ENCODE results near the gene PPP1R26.
"Not testable (repeated sequence)": the region's sequence is repeated elsewhere in the genome, so short reads cannot be mapped to it uniquely, and the experiment has no call there.

PPP1R26 gene

DNA sequence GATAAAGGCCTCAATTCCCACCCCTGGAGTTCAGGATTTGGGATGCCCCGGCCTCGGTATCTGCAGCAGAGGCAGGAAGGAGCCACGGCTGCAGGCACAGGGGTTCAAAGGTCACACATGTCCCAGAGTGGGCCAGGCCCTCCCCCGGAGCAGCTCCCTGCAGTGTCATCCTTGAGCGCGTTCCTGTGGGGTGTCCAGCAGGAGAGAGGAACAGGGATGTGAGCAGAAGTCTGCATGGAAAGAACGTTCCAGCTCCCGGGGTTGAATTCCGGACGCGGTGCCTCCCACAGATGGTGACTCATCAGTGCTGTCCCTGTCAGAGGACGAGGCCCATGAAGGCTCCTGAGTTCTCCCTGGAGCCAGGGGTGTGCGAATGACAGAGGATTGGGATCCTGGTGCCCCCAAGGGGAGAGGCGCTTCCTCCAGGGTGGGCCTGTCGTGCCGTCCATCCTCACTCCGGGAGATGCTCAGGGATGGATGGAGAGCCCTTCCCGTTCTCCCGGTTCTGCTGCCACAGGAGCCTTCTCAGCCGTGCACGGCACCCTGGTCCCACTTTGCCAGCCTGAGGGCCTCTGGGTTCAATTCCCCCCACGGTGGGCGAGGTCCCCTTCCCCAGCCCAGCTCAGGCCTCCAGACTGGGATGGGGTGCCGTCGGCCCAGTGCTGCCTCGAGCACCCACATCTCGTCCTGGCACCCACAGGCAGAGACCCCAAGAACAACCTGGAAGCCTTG is 44.7 kb downstream of the PPP1R26 start:
- DNase-seq, result no peak

- DNase-seq, result no peak
These were observed 45.9 kb downstream of the PPP1R26 start for GRCh38 chr9:135525241-135526088.

- DNase-seq, result no peak
These were observed 46.6 kb downstream of the PPP1R26 start for GRCh38 chr9:135526089-135526729.

DNA sequence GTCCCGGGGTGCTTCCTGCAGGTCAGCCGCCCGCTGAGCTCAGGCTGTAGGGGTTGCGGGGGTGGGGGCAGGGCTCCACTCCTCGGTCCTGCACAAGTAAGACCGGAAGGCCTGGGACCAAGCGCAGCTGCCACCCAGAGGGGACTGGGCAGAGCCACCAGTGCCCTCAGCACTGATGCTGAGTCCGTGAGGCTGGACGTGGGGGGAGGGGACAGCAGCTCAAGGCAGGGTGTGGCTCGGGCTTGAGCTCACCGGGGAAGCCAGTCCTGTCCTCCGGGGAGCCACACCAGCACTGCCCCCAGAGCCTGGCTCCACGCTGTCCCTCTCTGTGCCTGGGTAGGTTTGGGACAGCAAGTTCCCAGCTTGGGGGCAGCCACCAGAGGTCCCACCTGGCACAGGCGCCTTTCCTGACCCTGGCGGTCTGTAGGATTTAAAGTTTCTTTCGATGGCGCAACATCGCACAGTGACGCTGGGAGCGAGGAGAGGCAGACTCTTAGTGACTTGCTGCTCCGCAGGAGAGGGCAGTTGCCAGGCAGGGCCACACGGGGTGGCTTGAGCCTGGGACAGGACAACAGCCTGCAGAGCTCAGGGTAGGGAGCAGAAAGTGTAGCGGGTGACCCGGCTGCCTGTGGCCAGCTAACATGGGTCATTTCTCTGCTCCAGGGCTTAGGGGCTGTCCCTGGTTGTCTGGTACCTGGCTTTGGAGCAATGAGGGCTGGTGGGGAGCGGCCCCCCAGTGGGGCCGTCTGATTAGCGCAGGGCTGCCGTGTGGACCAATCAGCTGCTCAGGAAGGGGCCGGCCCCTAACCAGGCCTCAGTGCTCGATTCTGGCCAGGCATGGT is 47.4 kb downstream of the PPP1R26 start:
- DNase-seq, result peak; percentile 11

DNA sequence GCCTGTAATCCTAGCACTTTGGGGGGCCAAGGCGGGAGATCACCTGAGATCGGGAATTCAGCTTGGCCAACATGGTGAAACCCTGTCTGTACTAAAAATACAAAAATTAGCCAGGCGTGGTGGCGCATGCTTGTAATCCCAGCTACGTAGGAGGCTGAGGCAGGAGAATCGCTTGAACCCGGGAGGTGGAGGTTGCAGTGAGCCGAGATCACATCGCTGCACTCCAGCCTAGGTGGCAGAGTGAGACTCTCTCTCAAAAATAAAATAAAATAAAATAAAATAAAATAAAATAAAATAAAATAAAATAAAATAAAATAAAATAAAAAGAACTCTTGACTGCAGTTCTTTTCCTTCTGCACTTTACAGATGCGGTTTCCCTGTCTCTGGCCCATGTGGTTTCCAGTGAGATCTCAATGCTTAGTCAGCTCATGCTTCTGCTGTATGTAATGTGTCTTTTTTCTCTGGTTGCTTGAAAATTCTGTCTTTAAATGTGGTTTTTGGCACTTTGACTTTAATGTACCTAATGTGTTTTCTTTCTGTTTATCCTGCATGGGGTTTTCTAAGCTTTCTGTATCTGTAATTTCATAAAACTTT is 49.4 kb downstream of the PPP1R26 start:
- DNase-seq, result not testable (repeated sequence)

DNA sequence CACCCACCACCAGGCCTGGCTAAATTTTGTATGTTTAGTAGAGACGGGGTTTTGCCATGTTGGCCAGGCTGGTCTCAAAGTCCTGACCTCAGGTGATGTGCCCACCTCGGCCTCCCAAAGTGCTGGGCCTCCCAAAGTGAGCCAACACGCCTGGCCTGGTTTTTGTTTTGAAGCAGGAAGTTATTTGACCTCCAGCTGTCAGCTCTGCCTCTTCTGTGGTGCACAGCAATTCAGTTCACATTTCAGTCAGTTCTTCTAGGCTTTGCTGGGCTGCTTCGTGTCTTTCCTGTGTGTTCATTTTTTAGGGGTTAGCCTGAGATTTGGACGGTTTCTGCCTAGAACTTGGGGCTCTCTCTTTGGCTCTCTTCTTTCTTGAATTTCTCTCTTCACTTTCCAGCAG is 50.6 kb downstream of the PPP1R26 start:
- no peak for DNase-seq

GRCh38 chr9:135531096-135531495 is 51.5 kb downstream of the PPP1R26 start:
- DNase-seq, result no peak

GRCh38 chr9:135533113-135533512 is 53.5 kb downstream of the PPP1R26 start:
- DNase-seq, result no peak

GRCh38 chr9:135533674-135534073 is 54.1 kb downstream of the PPP1R26 start:
- no peak for DNase-seq

DNA sequence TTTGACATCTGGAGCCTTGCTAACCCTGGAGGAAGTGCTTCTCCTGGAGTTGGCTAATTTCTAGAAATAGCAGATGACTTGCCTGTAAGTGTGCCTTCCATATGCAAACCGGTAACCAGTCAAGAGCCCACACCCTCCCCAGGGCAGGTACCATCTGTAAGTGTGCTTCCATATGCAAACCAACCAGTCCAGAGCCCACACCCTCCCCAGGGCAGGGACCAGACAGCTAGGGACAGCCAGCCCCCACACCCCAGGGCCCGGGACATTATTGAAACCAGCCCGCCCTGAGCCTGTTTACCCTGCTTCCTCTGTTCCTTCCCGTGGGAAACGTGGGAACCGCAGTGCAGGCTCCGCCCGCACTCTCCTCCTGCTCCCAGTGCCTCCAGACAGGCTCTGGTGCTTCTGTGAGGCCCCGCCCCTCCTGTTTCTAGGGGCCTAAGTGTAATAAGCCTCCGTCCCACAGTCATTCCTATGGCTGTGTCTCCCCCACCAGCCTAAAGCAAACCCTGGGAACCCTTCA is 54.7 kb downstream of the PPP1R26 start:
- not testable (repeated sequence) for DNase-seq

- not testable (repeated sequence) for DNase-seq
These were observed 55.2 kb downstream of the PPP1R26 start for GRCh38 chr9:135534826-135535225.

DNA sequence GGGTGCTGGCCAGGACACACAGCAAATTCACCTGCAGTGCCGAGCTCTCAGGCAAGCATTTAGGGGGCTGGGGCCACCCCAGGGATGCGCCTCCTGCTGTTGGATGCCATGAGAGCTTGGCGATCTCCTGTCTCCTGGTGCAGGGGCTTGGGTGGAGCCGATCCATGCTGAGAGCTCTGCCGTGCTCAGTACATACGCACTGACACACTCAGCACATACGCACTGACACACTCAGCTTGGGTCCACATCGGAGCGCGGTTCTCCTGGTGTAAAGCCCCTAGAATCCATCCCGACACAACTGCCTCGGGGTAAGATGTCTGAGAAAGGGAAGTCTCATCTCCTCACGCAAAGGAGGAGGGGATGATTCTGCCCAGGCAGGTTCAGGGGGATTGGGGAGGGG is 56.0 kb downstream of the PPP1R26 start:
- DNase-seq, result not testable (repeated sequence)

DNA sequence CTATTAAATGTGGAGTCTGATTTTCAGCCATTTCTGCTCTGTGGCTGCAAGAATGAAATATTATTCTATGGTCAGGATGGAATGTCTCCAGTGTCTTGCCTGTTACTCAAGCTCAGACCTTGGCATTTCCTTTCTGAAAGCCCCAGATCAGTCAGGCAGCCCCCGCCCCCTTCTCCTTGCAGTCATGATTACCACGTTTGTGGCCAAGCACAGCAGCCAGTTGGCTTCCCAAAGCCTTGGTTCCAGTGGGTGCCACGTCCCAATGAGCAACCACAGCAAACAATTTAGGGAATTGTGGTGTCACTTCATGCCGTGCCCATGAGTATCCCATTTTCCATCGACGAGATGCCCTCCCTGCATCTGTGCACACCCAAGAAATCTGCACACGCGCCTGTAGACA is 56.6 kb downstream of the PPP1R26 start:
- no peak for DNase-seq

All from NCI-H82 (cell line).